SK-N-SH (cell line): ENCODE data around the gene MAMDC2. TPM values are rescaled to one million over a fixed set of nuclear protein-coding genes. Genes with fewer than 3 reads are reported as not detected.

Source experiments
- CTCF ChIA-PET: fragments of 300-600, 350-600 bp; formaldehyde crosslinking; extraction: SDS; loops from one replicate; lab custom pipeline; 2021; lab: Yijun Ruan, JAX
- POLR2A ChIA-PET: fragments of 350-600 bp; sonication (Branson Sonifier 250); formaldehyde crosslinking; extraction: SDS; loops from one replicate; lab custom pipeline; 2020; ENCODE audit warnings: antibody characterized with exemption, inconsistent platforms; lab: Yijun Ruan, JAX
- DNase-seq: peaks from one replicate; pipeline ENCODE4 v3.0.0; 2012
- H2AFZ ChIP-seq: fragments of 200-600 bp; sonication (generic); 2 replicates; pipeline ENCODE4 v1.8.1; 2016; ENCODE audit warnings: antibody characterized with exemption, mild to moderate bottlenecking, low read depth
- H3F3A ChIP-seq: fragments of 200-600 bp; sonication (generic); replicated peaks from 2 replicates; pipeline ENCODE3; 2016; ENCODE audit warnings: antibody characterized with exemption, mild to moderate bottlenecking; ENCODE audit not compliant: insufficient read depth
- H3K27ac ChIP-seq, 2 experiments: fragments of 200-500 bp in 1 of 2; fragments of 200-600 bp in 1 of 2; sonication (Bioruptor generic) in 1 of 2; sonication (generic), shearing (Covaris generic) in 1 of 2; 2 replicates each; pipeline versions ENCODE4 v1.5.1 to v1.6.1; 2014 to 2016; ENCODE audit warnings: low read depth in 2 of 2, inconsistent platforms in 1 of 2, low read length in 1 of 2, mild to moderate bottlenecking in 1 of 2, mixed read lengths in 1 of 2
- H3K27me3 ChIP-seq: fragments of 200-600 bp; sonication (generic), shearing (Covaris generic); 2 replicates; pipeline ENCODE4 v1.6.1; 2016; ENCODE audit warnings: mixed run types; ENCODE audit not compliant: insufficient read depth
- H3K36me3 ChIP-seq, 2 experiments: fragments of 200-500 bp in 1 of 2; fragments of 200-600 bp in 1 of 2; sonication (Bioruptor generic) in 1 of 2; sonication (generic) in 1 of 2; replicated peaks in 1 of 2; 2 replicates each; pipeline versions ENCODE3 to v1.5.1; 2014 to 2016; ENCODE audit warnings: low read length in 1 of 2, mild to moderate bottlenecking in 1 of 2; ENCODE audit not compliant: insufficient read depth in 2 of 2, control insufficient read depth in 1 of 2
- H3K4me1 ChIP-seq, 2 experiments: fragments of 200-500 bp in 1 of 2; fragments of 200-600 bp in 1 of 2; sonication (Bioruptor generic) in 1 of 2; sonication (generic), shearing (Covaris generic) in 1 of 2; 2 replicates each; pipeline versions ENCODE4 v1.5.1 to v1.6.1; 2014 to 2016; ENCODE audit warnings: low read depth in 1 of 2, low read length in 1 of 2, mixed run types in 1 of 2; ENCODE audit not compliant: insufficient read depth in 2 of 2, control insufficient read depth in 1 of 2
- H3K4me2 ChIP-seq: fragments of 200-600 bp; sonication (generic), shearing (Covaris generic); 2 replicates; pipeline ENCODE4 v1.6.1; 2017; ENCODE audit warnings: mixed run types
- H3K4me3 ChIP-seq, 2 experiments: fragments of 200-500 bp in 1 of 2; fragments of 200-600 bp in 1 of 2; sonication (Bioruptor generic) in 1 of 2; sonication (generic), shearing (Covaris generic) in 1 of 2; 2 replicates each; pipeline versions ENCODE4 v1.5.1 to v1.8.1; 2014 to 2016; ENCODE audit warnings: low read depth in 2 of 2, inconsistent platforms in 1 of 2, low read length in 1 of 2, mild to moderate bottlenecking in 1 of 2, mixed read lengths in 1 of 2, moderate library complexity in 1 of 2
- H3K79me2 ChIP-seq: fragments of 200-600 bp; sonication (generic); 2 replicates; pipeline ENCODE4 v1.8.1; 2017; ENCODE audit warnings: mild to moderate bottlenecking; ENCODE audit not compliant: insufficient read depth
- H3K9ac ChIP-seq: fragments of 200-600 bp; sonication (generic); 2 replicates; pipeline ENCODE4 v1.6.1; 2017; ENCODE audit warnings: mixed run types
- H3K9me2 ChIP-seq: fragments of 200-600 bp; sonication (generic); 2 replicates; pipeline ENCODE4 v1.6.1; 2017; ENCODE audit warnings: mixed run types
- H3K9me3 ChIP-seq: fragments of 200-600 bp; sonication (generic); 2 replicates; pipeline ENCODE4 v1.6.1; 2017; ENCODE audit warnings: mixed run types, mild to moderate bottlenecking, moderate library complexity
- H4K20me1 ChIP-seq: fragments of 200-600 bp; sonication (generic); 2 replicates; pipeline ENCODE4 v1.6.1; 2017; ENCODE audit warnings: mild to moderate bottlenecking, mixed run types; ENCODE audit not compliant: insufficient read depth
- EP300 ChIP-seq, 2 experiments: IDR thresholded peaks; 2 replicates each; pipeline versions ENCODE4 v1.4.0 to v1.6.1; 2012; ENCODE audit warnings: borderline replicate concordance in 1 of 2, low read depth in 1 of 2, low read length in 1 of 2
- FOSL2 ChIP-seq: IDR thresholded peaks from 2 replicates; pipeline ENCODE4 v1.4.0; 2012; ENCODE audit warnings: low read depth, mild to moderate bottlenecking, moderate library complexity, borderline replicate concordance
- FOXM1 ChIP-seq: IDR thresholded peaks from 2 replicates; pipeline ENCODE4 v1.4.0; 2012; ENCODE audit warnings: low read depth, mild to moderate bottlenecking
- GABPA ChIP-seq: IDR thresholded peaks from 2 replicates; pipeline ENCODE4 v1.4.0; 2012; ENCODE audit warnings: low read depth, mild to moderate bottlenecking
- JUND ChIP-seq: IDR thresholded peaks from 2 replicates; pipeline ENCODE4 v1.4.0; 2012
- NFIC ChIP-seq: IDR thresholded peaks from 2 replicates; pipeline ENCODE4 v1.4.0; 2012; ENCODE audit warnings: borderline replicate concordance
- NRF1 ChIP-seq: IDR thresholded peaks from 2 replicates; pipeline ENCODE4 v1.6.1; 2012; ENCODE audit warnings: low read depth, mild to moderate bottlenecking, low read length
- RAD21 ChIP-seq: IDR thresholded peaks from 2 replicates; pipeline ENCODE4 v1.6.1; 2012; ENCODE audit warnings: mild to moderate bottlenecking, low read length
- REST ChIP-seq: IDR thresholded peaks from 2 replicates; pipeline ENCODE4 v1.6.1; 2012; ENCODE audit warnings: mild to moderate bottlenecking, low read depth, low read length, moderate library complexity
- RFX5 ChIP-seq: IDR thresholded peaks from 2 replicates; pipeline ENCODE4 v1.6.1; 2012; ENCODE audit warnings: mild to moderate bottlenecking, improper control_type of control experiment, low read length
- RXRA ChIP-seq: IDR thresholded peaks from 2 replicates; pipeline ENCODE4 v1.4.0; 2012; ENCODE audit warnings: low read depth, mild to moderate bottlenecking, borderline replicate concordance
- TCF12 ChIP-seq: IDR thresholded peaks from 2 replicates; pipeline ENCODE4 v1.4.0; 2012
- TEAD4 ChIP-seq: IDR thresholded peaks from 2 replicates; pipeline ENCODE4 v1.4.0; 2012; ENCODE audit warnings: mild to moderate bottlenecking, borderline replicate concordance; ENCODE audit not compliant: insufficient read depth
- WGBS: methylation state at CpG from one replicate; pipeline ENCODE4 v1.1.6; 2017; ENCODE audit warnings: low lambda C conversion rate; 5-methylcytosine and 5-hydroxymethylcytosine counted together
- polyA plus RNA-seq, 3 experiments: library from polyadenylated mRNA; depleted of rRNA; stranded (reverse); fragments of >200 nt; gene quantifications; 2 replicates each; pipeline ENCODE4 v1.2.3, GENCODE V29; 2012

The MAMDC2 gene
- polyA plus RNA-seq, 1 of the 3 experiments (the other 2 are of a cell fraction) = not detected

GRCh38 chr9:70117835-70118319, 74.2 kb downstream of the MAMDC2 start:
- Histone ChIP-seq H2AFZ (no peak overlapping the region), H3K9ac (no peak overlapping the region), H3K9me2 (no peaks in the 10 kb centered on the region), H3K27me3 (no peaks in the 10 kb centered on the region), H3K4me3 (no peak overlapping the region), H3K27ac (peak overlapping the region in 1 of 2 experiments; percentile 87; a peak in 1 of 4 replicates), H3K79me2 (no peaks in the 10 kb centered on the region), H4K20me1 (no peaks in the 10 kb centered on the region), H3K4me1 (peaks cover 10 to 23% of the 10 kb centered on the region in 2 experiments), H3K36me3 (no peaks in the 10 kb centered on the region), H3K4me2 (peak overlapping the region; percentile 48; the same call in 1 of the 2 replicates), H3F3A (peaks cover 38% of the 10 kb centered on the region), H3K9me3 (no peaks in the 10 kb centered on the region)
- TF ChIP-seq RXRA (0 out of 2 replicates have a peak, but pooled peaks have one; percentile 14), FOSL2 (peak; percentile 64; the same call in 1 of the 2 replicates), EP300 (IDR thresholded peaks at IDR 0.05; ENCODE audit: borderline replicate concordance in 1 of 2, low read depth in 1 of 2, low read length in 1 of 2) (peak in 1 of 2 experiments; percentile 73; a peak in 2 of 4 replicates), REST (no peak), TCF12 (peak; percentile 58), RFX5 (no peak), RAD21 (no peak), TEAD4 (peak; percentile 68), JUND (peak; percentile 68)
- ChIA-PET POLR2A (no interaction called here), CTCF (interaction anchor here (1.1 to 13.5 kb wide), 2 partner anchors 149 to 319 kb away, joined by 3 to 433 read pairs; no protein-coding TSS in a partner anchor)
- no peak for DNase-seq

- no peak for DNase-seq
- H3K27me3 ChIP-seq = no peaks in the 10 kb centered on the region
- peaks cover 10 to 23% of the 10 kb centered on the region in 2 experiments for H3K4me1 ChIP-seq
- TF ChIP-seq NRF1 = no peak
- TF ChIP-seq FOXM1 = no peak
- no peak for TF ChIP-seq NFIC
- no peak for TF ChIP-seq GABPA
- peaks cover 38% of the 10 kb centered on the region for H3F3A ChIP-seq
- no peaks in the 10 kb centered on the region for H3K9me3 ChIP-seq
- H2AFZ ChIP-seq = peak overlapping the region; percentile 17; the same call in 1 of the 2 replicates
- 100% methylated on average over 2 of the region's 2 CpGs for WGBS
- POLR2A ChIA-PET = no interaction called here
- 0 out of 2 replicates have a peak overlapping the region, but pooled peaks have one; percentile 28 for H3K4me2 ChIP-seq
- H3K27ac ChIP-seq = peak overlapping the region in 1 of 2 experiments; percentile 87; a peak in 2 of 4 replicates
- CTCF ChIA-PET = interaction anchor here (1.3 to 9.1 kb wide), 3 partner anchors 8 to 147 kb away, joined by 4 to 89 read pairs (median 11); no protein-coding TSS in a partner anchor
- no peaks in the 10 kb centered on the region for H3K36me3 ChIP-seq
- peak overlapping the region; percentile 52; the same call in 1 of the 2 replicates for H3K9ac ChIP-seq
- H3K79me2 ChIP-seq = no peaks in the 10 kb centered on the region
- no peak overlapping the region for H3K4me3 ChIP-seq
- no peaks in the 10 kb centered on the region for H4K20me1 ChIP-seq
- no peaks in the 10 kb centered on the region for H3K9me2 ChIP-seq
Measured at GRCh38 chr9:70119786-70120185, 76.1 kb downstream of the MAMDC2 start.
